8988T (cell line): ENCODE results near the gene HSPH1.
"Not testable (repeated sequence)": the region's sequence is repeated elsewhere in the genome, so short reads cannot be mapped to it uniquely, and the experiment has no call there.

Experiments used
- DNase-seq: peaks from one replicate; pipeline ENCODE4 v3.0.0; 2011

The HSPH1 gene

DNA sequence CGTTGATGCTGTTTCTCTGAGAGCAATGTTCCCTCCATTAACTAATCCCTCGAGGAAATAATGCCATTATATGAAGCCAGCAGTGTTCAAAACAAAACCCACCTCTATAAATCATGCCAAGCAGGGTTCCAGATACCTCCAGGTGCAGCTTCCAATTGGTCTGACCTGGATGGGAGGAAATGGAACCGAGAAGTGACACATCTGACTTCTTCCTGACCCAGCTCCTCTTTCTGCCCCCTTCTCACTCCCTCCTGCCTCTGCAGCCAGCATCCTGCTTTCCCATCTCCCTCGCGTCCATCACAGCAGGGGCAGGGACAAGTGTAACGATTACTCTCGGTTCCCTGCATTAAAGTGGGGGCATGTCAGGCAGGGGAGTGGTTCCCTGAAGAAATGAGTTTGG is 37.5 kb downstream of the HSPH1 start:
- no peak for DNase-seq

DNA sequence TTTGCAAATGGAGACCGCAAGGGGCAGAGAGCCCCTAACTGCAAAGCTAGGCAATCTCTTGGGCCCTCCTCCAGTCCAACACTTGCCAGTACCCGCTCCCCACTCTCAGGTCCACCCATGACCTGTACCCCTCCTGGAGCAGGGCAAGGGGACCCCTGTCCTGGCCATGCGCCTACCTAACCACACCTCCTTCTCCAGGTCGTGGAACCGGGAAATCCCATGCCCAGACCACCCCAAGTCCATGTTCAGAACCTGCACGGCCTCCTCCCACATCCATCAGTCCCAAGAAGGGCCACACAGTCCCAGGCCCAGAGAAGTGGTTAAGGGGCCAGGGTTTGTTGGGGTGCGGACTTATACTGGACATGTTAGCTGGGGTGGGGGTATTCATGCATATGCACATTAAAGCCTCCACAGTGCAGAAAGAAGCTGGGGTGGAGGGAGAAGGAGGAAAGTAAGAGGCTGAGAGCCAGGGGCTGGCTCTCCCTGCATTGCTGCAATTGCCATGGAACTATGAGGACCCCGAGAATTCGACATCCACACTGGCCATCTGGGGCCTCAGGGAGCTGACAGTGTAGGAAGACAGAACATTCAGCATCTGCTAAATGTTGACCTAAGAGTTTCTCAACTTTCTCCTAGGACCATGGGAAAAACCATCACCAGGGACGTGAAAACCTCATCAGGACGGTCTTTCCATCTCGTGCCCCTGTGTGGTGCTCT is 39.0 kb downstream of the HSPH1 start:
- DNase-seq: no peak

DNA sequence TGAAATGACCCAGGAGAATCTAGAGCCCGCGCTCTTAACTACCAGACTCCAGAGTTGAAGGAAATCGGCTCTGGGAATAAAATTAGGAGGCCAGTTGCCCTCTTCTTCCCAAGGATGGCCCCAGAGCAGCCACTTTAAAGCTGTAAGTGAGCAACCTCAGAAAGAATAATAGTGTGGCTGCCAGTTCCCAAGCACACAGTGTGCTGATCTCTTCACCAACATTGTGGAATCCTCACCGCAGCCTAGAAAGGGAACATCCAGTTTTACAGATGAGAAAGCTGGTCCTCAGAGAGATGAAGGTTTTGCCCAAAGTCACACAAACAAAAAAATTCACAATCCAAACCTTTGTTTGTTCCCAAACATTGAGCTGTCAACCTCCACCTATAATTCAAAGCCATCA is 39.6 kb downstream of the HSPH1 start:
- no peak for DNase-seq

DNA sequence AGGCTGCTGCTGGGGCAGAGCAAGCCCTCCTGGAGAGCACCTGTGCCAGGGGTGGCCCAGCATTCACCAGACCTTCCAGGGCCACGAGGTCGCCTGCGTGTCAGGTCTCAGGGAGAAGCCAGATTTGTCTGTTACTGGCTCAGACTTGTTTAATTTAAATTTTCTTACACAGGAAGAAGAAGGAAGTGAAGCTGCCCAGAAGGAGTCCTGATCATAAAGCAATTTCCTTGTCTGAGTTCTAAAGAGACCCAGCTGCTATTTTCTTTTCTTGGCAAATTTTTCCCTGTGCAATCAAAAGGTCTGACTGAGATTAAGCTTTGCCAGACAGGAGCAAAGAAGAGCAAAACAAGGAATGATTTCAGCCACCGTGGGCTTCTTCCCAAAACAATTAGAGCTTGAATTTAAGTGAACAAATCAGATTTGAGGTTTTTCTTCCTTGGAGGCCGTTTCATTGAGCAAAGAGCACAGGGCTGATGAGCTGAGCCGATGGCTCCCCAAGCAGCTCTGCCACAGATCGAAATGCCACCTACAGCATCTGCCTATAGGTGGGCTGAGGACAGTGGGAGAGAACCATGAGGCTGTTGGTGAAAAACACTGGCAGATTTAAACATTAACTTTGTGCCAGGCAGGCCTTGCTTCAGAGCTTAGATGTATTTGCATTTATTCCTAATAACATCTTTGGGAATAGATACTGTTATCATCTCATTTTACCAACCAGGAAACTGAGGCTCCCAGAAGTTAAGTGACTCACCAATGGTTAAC is 40.1 kb downstream of the HSPH1 start:
- DNase-seq: no peak

DNA sequence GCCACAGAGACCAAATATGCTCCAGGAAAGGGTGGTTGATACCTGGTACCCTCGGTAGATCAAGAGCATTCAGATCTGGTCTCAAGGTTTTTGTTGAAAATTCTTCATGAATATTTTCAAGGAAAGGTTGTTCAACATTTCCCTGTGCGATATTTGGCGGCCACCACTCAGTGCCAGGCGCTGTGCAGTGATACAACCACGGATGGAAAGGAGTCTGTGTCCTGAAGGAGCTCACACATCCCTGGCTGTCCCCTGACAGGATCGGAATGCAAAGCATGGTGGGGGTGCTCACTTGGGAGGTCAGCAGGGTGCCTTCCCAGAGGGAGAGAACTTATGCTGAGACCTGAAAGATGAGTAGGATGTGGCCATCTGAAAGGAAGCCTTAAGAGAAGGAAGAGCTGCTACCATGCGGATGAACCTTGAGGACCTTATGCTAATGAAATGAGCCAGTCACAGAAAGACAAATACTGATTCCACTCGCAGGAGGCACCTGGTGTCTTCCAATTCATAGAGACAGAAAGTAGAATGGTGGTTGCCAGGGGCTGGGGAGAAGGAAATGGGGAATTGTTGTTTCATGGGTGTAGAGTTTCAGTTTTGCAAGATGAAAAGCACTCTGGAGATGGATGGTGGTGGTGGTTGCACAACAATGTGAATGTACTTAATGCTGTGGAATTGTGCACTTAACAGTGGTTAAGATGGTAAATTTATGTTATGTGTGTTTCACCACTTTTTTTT is 41.6 kb downstream of the HSPH1 start:
- DNase-seq: no peak

DNA sequence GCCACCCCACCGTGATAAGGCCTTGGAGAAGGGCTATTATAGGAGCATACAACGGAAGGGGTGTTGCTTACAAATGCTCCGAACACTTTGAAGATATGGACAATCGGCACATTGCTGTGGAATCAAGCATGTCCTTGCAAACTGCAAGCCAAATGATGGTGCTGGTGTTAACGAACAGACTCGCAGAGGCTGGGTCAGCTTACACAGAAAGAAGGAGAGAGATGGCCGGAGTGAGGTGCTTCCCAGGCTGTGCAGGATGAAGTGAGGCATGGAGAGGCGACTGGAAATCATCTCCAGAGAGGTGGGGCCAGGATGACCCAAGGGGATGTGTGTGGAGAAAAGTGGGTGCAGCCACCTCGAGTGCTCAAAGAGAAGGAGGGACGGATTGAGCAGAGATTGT is 42.2 kb downstream of the HSPH1 start:
- DNase-seq: no peak

DNA sequence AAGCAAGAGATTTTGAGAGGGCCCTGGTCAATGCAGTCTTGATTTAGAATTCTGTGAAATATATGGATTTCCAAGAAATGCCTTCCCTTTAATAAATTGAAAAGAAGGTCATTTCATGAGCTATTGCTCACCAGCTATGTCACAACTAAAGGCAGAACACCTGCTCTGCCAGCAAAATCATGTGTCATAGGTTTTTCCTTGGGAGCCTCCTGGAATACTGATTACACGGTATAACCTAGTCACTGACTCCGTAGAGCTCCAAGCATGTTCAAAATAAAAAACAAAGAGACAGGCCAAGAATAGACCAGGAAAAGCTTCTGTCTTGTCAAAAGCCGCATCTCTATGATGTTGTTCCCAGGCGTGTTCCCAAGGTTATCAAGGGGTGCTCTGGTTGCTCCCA is 45.5 kb downstream of the HSPH1 start:
- DNase-seq: no peak

DNA sequence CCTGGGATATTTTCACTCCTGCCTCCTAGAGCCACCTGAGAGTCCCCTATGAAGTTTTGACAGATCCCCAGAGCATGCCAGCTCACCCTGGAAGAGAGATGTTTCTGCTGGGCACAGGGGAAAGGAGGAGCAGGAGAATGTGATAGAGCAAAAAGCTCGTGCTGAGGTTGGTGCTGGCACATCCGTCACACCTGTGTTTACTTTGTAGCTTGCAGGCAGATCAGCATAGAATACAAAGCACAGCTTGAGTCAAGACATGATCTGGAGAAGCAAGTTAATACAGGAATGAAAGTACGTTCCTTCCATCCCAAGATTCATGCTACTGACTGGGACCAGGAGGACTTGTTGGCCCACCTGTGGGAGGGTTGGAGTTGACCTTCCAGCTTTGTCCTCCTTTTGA is 46.1 kb downstream of the HSPH1 start:
- no peak for DNase-seq

DNA sequence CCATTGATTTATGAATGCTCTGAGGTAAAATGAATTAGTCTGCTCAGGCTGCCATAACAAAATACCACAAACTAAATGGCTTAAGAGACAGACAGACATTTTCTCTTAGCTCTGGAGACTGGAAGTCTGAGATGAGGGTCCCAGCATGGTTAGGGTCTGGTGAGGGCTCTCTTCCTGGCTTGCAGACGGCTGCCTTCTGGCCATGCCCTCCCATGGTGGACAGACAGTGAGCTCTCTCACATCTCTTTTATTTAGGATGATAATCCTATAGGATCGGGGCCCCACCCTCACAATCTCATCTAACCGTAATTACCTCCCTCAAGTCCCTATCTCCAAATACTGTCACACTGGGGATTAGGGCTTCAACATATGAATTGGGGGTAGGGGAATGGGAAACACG is 47.1 kb downstream of the HSPH1 start:
- DNase-seq: no peak

DNA sequence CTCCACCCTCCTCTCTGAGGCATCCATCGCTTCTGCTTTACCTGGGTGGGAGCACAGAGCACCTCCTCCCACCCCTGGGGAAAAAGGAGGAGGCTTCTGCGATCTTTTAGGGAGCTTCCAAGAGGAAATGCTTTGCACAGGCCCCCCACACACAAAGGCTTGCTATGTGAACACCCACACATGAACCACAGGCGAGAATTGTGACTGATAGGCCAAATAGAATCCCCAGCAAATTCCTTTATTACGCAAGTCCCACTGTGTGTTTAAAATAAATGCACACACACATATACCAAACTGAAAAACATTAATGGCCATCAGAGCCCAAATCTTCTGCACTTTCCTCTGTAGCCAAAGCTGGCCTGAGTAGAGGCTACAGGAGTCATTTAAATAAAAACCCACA is 50.6 kb downstream of the HSPH1 start:
- no peak for DNase-seq

DNA sequence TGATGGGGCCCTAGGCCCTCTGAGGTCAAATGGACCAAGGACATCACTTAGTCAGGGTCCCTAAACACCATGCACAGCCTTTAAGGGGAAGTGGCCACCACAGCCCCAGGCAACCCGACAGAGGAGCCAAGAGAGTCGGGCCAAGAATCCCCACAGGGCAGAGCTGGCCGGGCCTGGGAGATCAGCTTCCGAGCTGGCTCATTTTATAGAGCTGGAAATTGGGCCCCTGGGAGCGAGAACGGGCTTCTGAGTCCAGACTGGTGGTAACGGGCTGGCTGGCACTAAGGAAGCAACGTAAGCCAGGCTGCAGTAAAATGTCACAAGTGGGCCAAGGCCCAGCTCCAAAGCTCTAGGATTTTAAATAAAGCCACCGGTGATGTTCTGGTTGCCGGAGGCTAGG is 51.1 kb downstream of the HSPH1 start:
- no peak for DNase-seq

DNA sequence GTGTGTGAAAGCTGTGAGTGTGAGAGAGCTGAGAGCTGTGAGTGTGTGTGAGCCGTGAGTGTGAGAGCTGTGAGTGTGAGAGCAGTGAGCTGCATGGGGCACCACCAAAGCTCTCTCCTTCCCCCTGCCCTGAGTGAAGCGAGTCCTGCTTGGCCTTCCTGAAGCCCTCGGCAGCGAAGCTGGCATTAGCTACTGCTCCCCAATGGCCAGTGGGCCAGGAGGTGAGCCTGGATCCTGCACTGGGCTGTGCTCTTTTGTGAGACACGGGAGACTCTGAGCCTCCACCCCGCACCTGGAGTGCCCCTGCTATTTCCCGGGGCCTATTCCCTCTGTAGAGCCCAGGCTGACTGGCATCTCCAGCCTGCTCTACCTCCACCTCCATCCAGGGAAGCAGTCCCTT is 51.5 kb downstream of the HSPH1 start:
- DNase-seq: no peak

DNA sequence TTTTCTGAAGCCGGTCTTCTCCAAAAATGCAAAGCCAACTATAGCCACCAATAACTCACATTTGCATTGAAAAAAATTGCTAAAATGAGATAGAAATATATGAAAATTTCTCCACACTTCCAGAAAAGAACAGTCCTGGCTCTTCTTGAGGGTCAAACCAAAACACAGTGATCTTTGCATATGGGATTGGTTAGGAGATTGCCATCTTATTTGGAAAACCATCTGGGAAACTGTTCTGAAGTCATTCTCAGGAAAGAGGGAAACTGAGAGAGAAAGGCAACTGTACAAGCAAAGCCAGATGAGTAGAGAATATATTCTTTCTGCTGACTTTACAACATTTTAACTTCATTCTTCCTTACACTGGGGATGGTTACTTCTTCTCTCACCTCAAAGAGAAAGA is 54.6 kb downstream of the HSPH1 start:
- DNase-seq: no peak

DNA sequence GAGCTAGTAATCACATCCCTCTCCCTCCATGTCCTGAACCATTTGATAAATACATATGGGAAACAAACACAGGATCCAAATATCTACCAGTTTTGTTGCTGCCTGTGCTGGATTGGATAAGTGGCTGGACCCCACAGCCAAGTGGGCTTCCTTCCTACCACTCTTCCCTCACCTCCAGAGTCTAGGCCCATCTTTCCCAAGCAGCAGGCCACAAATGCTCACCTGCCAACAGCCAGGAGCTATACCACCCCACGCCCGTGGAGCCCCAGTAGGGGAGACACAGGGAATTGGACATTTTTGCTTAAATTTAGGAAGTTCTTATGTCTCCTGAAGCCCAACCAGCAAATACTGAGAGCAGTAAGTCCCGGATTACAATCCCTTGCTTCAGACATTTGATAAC is 55.8 kb downstream of the HSPH1 start:
- no peak for DNase-seq

DNA sequence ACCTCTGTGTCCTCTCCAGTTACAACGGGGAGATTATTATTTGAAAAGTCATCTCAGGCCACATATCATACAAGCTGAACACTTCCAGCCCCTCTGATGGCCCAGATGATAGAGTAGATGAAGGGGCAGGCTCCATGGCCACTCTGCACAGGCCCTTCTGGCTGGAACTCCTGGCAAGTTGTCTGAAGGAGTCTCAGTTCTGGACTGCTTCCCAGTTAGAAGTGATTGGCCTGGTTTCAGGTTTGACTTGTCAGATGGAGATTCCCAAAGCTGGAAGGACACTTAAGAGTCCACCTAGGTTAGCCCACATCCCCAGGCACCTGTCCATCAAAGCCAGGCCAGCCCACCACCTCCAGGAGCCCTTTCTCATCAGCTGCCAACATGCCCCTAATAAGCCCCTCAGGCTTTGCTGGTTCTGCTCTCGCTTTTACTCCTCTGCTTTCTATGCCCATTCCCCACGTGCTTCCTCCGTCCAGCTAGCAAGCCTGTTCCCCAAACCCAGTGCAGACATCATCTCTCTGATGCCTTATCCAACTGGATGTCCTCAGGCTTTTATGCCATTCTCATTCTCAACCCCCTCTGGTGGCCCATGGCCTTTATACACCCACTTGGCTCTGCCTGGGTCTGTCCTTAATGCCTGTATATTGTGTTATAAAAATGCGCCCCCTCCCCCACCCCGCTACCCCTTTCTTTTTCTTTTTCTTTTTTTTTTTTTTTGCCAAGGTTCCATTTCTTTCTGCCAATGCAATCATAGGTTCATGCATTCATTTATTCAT is 56.5 kb downstream of the HSPH1 start:
- no peak for DNase-seq

DNA sequence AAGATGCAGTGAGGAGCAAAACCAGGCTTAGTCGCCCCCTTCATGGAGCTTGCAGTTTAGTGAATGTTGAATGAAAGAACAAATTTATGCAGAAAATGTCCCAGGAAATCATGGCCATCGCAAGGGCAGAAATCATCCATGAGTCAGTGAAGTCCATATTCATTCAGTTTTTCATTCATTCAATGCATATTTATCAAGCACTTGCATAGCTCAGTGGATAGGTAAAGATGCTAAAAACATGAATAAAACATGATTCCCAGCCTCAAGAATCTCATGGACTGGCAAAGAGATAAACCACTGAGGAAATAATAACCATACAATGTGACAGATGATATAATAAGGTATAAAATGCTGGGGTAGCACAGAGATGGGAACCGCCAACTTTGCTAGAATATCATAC is 58.8 kb downstream of the HSPH1 start:
- DNase-seq: no peak

DNA sequence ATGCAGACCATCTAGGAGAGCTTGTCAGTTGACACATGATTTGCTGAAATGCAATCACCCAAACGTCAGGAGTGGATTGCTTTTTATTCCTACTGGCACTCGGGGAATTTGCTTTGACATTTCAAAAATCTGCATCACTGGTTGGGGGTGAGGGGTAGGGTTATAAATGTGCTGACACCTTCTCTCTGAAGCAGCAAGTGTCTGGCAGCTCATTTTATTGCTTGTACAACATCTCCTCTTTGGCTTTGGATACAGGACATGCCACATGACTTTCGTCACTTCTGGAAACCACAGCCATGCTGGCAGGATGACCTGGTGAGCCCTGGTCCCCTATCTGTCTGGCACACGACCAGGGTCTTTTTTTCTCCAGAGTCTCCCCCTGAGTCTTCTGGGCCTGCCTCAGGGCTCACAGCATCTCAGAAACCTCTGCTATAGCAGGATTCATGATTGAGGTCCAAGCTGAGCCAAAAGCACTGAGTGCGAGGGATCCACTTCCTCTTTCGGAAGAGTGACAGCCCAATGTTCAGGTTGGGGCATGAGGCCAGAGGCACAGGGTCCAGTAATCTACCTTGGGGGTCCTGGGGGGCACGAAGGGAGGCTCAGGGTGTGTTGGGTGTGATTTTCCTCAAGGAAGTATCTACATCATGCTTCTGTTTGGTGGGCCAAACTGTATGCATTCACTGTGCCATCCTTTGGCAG is 60.1 kb downstream of the HSPH1 start:
- no peak for DNase-seq

DNA sequence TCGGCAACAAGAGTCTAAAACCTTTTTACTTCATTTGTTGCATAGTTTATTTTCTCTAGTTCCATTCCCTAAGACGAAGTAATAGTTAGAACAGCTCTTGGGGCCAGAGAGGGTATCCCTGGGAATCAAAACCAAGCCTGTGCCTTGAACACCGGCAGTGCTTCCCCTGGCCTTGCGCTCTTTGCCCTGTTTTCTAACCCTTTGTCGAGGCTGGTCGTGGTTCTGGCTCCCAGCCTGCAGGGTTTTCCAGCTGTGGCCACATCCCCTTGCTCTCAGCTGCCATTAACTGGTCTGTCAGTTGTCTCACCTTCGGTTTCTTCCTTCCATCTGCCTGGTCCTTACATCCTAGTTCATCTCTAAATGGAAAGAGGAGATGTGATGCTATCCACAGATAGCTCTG is 61.0 kb downstream of the HSPH1 start:
- no peak for DNase-seq

DNA sequence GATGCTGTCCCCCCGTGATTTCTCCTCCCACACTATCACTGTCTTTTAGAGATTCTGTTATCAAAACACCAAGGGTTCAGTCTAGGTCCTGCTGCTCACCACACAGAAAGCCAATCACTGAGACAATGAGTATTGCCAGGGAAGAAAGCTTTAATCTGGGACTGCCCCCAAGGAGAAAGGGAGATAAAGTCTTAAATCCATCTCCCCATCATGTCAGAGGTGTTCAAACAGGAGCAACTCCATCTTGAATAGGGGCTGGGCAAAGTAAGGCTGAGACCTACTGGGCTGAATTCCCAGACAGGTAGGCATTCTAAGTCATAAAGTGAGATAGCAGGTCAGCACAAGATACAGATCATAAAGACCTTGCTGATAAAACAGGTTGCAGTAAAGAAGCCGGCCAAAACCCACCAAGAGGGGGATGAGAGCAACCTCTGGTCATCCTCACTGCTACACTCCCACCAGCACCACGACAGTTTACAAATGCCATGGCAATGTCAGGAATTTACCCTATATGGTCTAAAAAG is 63.7 kb downstream of the HSPH1 start:
- not testable (repeated sequence) for DNase-seq

DNA sequence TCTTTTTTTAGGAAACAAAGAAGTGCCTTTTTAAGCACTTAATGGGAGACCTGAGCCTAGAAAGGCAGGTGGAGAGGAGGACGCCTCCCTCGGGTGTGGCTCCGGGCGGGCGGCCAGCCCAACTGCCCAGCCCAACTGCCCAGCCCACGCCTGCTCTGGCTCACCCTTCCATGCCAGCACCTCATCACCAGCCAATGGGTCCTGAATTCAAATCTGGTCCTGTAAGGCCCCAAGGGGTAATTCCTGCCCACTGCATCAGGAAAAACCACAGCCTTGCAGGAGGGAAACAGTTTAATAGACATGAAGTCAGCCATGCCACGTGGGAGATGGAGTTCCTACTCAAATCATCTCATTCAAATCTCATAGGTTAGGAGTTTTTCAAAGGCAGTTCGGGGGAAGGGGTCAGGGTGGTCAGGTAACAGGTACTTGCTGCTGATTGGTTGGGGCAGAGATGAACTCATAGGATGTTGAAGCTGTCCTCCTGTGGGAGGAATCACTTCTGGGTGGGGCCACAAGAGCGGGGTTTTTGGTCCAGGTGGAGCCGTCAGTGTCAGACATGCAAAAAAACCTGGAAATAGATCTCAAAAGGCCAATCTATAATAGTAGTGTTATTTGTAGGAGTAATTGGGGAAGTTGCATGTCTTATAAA is 64.9 kb downstream of the HSPH1 start:
- DNase-seq: no peak

DNA sequence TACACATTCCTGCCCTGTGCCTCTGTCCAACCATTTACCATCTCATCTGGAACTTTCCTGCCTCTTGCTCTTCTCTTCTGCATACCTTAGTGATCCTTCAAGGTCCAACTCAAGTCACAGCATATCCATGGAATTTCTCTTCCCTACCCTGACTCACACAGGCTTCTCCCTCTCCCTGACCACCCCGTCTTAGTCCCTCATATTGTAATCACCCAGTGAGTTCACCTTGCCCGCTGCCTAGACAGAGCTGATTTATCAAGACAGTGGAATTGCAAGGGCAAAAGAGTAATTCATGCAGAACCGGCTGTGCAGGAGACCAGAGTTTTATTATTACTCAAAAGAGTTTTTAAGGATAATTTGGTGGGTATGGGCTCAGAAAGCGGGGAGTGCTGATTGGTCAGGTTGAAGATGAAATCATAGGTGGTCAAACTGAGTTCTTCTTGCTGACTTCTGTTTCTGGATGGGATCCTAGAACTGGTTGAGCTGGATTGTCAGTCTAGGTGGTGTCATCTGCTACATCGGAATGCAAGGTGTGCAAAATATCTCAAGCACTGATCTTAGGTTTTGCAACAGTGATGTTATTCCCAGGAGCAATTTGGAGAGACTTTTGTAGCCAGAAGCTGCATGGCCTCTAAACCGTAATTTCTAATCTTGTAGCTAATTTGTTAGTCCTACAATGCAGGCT is 67.2 kb downstream of the HSPH1 start:
- DNase-seq: no peak
